ENCODE measurements around the gene TUG1. TPM values are rescaled to one million over a fixed set of nuclear protein-coding genes. Genes with fewer than 3 reads are reported as not detected.
A peak's percentile ranks its signal among the peaks of the same experiment; 100 is the strongest.

Gene TUG1
- 10 to 100 TPM; 14.3 to 23.9 (median 15.8) TPM for total RNA-seq

DNA sequence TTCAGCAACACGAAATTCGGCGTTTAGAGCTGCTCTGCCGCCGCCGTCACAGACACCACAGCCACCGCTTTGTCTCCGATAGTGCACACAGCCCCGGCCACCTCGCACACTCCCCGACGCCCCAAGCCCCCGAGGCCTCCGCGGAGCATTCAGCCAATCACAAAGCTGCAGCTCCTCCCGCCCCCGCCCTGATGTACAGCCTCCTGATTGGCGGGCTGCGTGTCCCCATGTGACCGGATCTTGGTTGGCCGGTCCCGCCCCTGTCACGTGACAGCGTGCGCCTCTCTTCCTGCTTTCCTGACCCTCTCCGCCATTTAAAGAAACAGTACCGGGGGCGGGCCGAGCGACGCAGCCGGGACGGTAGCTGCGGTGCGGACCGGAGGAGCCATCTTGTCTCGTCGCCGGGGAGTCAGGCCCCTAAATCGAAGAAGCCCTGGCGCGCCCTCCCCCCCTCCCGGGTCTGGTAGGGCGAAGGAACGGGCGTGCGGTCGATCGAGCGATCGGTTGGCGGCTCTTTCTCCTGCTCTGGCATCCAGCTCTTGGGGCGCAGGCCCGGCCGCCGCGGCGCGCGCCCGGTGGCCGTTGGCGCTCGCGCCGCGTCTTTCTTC, at the start of gene TUG1:
Gene TUG1, plus strand, starts transcription at position 342 of the 608 bp plus-strand sequence.
- Histone ChIP-seq H3K9me3 (no peaks in the 10 kb centered on the region), H3K4me1 (peaks cover 67 to 69% of the 10 kb centered on the region in 2 donors)
- peak; percentile 91 to 94 for ATAC-seq

DNA sequence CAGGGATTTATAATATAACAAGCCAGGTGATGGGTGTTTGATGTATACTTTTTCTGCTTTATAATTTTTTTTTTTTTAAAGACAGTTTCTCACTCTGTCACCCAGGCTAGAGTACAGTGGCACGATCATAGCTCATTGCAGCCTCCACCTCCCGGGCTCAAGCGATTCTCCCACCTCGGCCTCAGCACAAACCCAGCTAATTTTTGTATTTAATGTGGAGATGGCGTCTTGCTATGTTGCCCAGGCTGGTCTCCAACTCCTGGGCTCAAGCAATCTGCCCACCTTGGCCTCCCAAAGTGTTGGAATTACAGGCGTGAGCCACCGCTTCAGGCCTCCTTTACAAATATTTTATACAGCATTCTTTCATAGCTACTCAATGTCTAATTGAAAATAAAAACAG, 49.1 kb upstream of the TUG1 start:
- Histone ChIP-seq H3K27me3 (no peaks in the 10 kb centered on the region), H3K4me3 (no peak overlapping the region), H3K27ac (no peak overlapping the region), H3K4me1 (peaks cover 0 to 13% of the 10 kb centered on the region in 2 donors), H3K36me3 (peaks cover 0 to 1% of the 10 kb centered on the region in 2 donors), H3K9me3 (peaks cover 0 to 17% (median 0%) of the 10 kb centered on the region in 3 donors)
- intact Hi-C loops (cut with DNase I; ENCODE audit: low total_unique reads): loop anchor here (1.0 kb wide), 2 partner anchors 157 to 286 kb away; no protein-coding TSS in a partner anchor
- DNase-seq: no peak
- TF ChIP-seq, protein P1, sequence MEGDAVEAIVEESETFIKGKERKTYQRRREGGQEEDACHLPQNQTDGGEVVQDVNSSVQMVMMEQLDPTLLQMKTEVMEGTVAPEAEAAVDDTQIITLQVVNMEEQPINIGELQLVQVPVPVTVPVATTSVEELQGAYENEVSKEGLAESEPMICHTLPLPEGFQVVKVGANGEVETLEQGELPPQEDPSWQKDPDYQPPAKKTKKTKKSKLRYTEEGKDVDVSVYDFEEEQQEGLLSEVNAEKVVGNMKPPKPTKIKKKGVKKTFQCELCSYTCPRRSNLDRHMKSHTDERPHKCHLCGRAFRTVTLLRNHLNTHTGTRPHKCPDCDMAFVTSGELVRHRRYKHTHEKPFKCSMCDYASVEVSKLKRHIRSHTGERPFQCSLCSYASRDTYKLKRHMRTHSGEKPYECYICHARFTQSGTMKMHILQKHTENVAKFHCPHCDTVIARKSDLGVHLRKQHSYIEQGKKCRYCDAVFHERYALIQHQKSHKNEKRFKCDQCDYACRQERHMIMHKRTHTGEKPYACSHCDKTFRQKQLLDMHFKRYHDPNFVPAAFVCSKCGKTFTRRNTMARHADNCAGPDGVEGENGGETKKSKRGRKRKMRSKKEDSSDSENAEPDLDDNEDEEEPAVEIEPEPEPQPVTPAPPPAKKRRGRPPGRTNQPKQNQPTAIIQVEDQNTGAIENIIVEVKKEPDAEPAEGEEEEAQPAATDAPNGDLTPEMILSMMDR (IDR thresholded peaks at IDR 0.05 in 4 of 5, conservative IDR thresholded peaks at IDR 0.05 in 1 of 5): no peak
- TF ChIP-seq POLR2A (IDR thresholded peaks at IDR 0.05): no peak
- no peak for ATAC-seq
- in situ Hi-C loops (cut with MboI; ENCODE audit: low sequenced_read_pairs in 4 of 4): loop anchor here (10.0 to 25.0 kb wide), 3 partner anchors 155 to 285 kb away; partner anchors contain the start of gene SLC35E4 (in 4 of the 4)

More for the DNA sequence above, at the start of gene TUG1:
- TF ChIP-seq, protein P1 (IDR thresholded peaks at IDR 0.05 in 4 of 5, conservative IDR thresholded peaks at IDR 0.05 in 1 of 5): peak in 2 of 5 experiments; percentile 32 to 33
- TF ChIP-seq POLR2A (IDR thresholded peaks at IDR 0.05): peak; percentile 93 to 97
- H3K27ac ChIP-seq: peak within 1 kb of the TSS; percentile 89 to 98 (median 98)
- DNase-seq: peak; percentile 99
- in situ Hi-C loops (cut with MboI; ENCODE audit: low sequenced_read_pairs in 4 of 4) (loop anchor here in 2 of 4 donors (10.0 kb wide), 1 partner anchor 116 kb away; the partner anchor contains the start of gene SMTN (in 2 of the 2)), intact Hi-C loops (cut with DNase I; ENCODE audit: low total_unique reads) (loop anchor here (1.0 to 5.0 kb wide), 5 partner anchors 112 to 334 kb away; partner anchors contain the start of genes LIMK2, RNF185, SLC35E4 and SMTN)
- H3K4me3 ChIP-seq: peak within 1 kb of the TSS; percentile 61 to 95 (median 88)
- H3K36me3 ChIP-seq: peaks cover 7 to 26% of the 10 kb centered on the region in 2 donors
- no peaks in the 10 kb centered on the region for H3K27me3 ChIP-seq

DNA sequence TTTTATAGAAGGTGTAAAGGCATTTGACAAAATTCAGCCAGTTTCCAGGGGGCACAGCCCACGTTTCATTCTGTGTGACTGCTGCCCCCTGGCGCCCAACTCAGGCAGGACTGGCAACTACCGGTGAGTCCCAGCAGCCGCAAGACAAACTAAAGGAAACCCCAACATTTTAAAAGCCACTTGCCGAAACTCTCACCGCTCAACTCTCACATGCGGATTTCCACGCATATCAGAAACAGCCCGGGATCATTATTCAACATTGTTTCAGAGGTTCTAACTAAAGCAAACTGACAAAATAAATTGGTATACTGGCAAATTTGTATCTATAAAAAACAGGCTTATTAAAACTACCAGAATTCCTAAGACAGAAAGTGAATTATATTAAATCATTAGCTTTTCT, 48.7 kb upstream of the TUG1 start:
- in situ Hi-C loops (cut with MboI; ENCODE audit: low sequenced_read_pairs in 4 of 4) (loop anchor here in 3 of 4 donors (10.0 to 25.0 kb wide), 2 partner anchors 283 to 286 kb away; partner anchors contain the start of gene SLC35E4 (in 3 of the 3)), intact Hi-C loops (cut with DNase I; ENCODE audit: low total_unique reads) (loop anchor here (1.0 kb wide), 2 partner anchors 157 to 286 kb away; no protein-coding TSS in a partner anchor)
- peaks cover 0 to 6% of the 10 kb centered on the region in 2 donors for H3K36me3 ChIP-seq
- H3K9me3 ChIP-seq: peaks cover 0 to 12% (median 0%) of the 10 kb centered on the region in 3 donors
- H3K27ac ChIP-seq: no peak overlapping the region
- peak; percentile 32 to 49 for DNase-seq
- H3K27me3 ChIP-seq: no peaks in the 10 kb centered on the region
- peak in 1 of 2 donors; percentile 54 for ATAC-seq
- H3K4me3 ChIP-seq: peak overlapping the region in 1 of 4 donors; percentile 5
- peaks cover 0 to 13% of the 10 kb centered on the region in 2 donors for H3K4me1 ChIP-seq
- no peak for TF ChIP-seq POLR2A (IDR thresholded peaks at IDR 0.05)
- TF ChIP-seq, protein P1 (IDR thresholded peaks at IDR 0.05 in 4 of 5, conservative IDR thresholded peaks at IDR 0.05 in 1 of 5): peak; percentile 65 to 92 (median 78)

DNA sequence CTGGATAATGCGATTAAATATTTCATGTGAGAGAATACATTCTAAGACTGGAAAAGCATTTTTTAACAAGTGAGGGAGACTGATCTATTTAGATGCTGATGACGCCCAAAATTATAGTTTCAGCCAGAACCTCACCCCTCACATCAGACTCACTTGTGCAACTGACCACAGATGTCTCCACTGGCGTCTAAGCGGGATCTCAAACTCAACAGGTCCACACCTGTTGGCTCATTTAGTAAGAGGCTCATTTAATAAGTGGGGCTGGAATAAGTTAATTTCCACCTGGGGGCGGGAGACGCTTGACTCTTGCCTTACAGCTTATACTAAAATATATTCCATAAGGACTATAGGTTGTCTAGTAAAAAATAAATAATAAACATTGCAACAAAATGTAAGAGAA, 48.0 kb upstream of the TUG1 start:
- Histone ChIP-seq H3K9me3 (peaks cover 0 to 5% (median 0%) of the 10 kb centered on the region in 3 donors), H3K36me3 (peaks cover 0 to 13% of the 10 kb centered on the region in 2 donors), H3K4me3 (peak overlapping the region in 3 of 4 donors; percentile 54 to 59 (median 57)), H3K27me3 (no peaks in the 10 kb centered on the region), H3K27ac (no peak overlapping the region), H3K4me1 (peaks cover 0 to 13% of the 10 kb centered on the region in 2 donors)
- DNase-seq (no peak), ATAC-seq (peak in 1 of 2 donors; percentile 36)
- TF ChIP-seq, protein P1 (IDR thresholded peaks at IDR 0.05 in 4 of 5, conservative IDR thresholded peaks at IDR 0.05 in 1 of 5): no peak
- TF ChIP-seq POLR2A (IDR thresholded peaks at IDR 0.05): no peak
- intact Hi-C loops (cut with DNase I; ENCODE audit: low total_unique reads) (no loop called here), in situ Hi-C loops (cut with MboI; ENCODE audit: low sequenced_read_pairs in 4 of 4) (loop anchor here in 3 of 4 donors (10.0 to 25.0 kb wide), 2 partner anchors 284 to 286 kb away; partner anchors contain the start of gene SLC35E4 (in 3 of the 3))

Data from gastrocnemius medialis (tissue), 4 donors.